Coronary artery (tissue), 2 donors: ENCODE results near the gene SRCIN1.
"Not testable (repeated sequence)": the region's sequence is repeated elsewhere in the genome, so short reads cannot be mapped to it uniquely, and the experiment has no call there.

ENCODE experiments used
- DNase-seq: peaks from one replicate; pipeline ENCODE4 v3.0.0-alpha.2; 2017; ENCODE audit warnings: low spot score
- H3K27ac ChIP-seq, 2 donors: fragments of 200-600 bp; sonication (generic); one replicate each; pipeline ENCODE4 v1.5.1; 2016 to 2019
- H3K4me3 ChIP-seq: fragments of 200-600 bp; sonication (generic); 2 replicates; pipeline ENCODE4 v1.5.1; 2016; ENCODE audit warnings: mild to moderate bottlenecking, moderate library complexity
- CTCF ChIP-seq: fragments of 200-600 bp; sonication (generic); IDR thresholded peaks from one replicate; pipeline ENCODE4 v1.5.1; 2019; ENCODE audit warnings: antibody characterized with exemption

Gene SRCIN1

DNA sequence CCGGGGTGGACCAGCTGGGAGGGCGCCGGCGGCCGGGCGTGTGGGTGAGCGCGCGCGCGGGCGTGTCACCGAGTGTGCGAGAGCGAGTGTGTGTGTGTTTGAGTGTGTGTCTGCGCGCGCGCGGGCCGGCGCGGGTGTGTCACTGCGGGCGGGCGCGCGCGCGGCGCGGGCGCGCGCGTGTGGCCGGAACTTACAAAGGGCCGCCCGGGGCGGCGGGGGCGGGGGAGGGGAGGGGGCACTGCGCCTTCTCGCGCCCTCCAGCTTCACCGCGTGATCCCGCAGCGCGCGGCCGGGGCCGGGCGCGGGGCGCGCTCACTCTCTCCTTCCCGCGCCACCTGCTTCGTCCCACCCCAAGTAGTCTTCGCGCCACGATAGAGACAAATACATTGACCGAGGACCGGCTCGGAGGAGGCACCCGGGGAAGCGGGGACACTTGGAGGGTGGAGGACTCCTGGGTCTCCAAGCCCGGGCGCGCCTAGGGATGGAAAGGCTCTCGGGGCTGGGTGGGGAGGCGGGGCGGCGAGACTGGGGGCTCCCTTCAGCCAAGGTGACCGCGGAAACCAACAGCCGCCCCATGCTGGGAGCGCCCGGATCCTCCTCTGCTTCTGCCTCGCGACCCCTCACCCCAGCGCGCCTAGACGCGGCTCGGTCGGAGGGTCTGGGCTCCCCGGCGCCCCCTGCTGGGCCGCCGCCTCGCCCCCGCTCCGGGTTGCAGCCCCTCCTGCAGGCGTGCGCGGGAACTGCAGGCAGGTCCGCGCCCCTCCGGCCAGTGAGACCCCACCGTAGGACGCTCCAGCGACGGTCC, at the start of gene SRCIN1:
TSS of gene SRCIN1 (minus strand) at position 112 of the 805 bp plus-strand sequence. CDS start 247 bp downstream, outside the sequence.
- DNase-seq, result no peak
- Histone ChIP-seq H3K4me3 (peak within 1 kb of the TSS; percentile 70), H3K27ac (no peak within 1 kb of the TSS)
- TF ChIP-seq CTCF, result peak; percentile 35

DNA sequence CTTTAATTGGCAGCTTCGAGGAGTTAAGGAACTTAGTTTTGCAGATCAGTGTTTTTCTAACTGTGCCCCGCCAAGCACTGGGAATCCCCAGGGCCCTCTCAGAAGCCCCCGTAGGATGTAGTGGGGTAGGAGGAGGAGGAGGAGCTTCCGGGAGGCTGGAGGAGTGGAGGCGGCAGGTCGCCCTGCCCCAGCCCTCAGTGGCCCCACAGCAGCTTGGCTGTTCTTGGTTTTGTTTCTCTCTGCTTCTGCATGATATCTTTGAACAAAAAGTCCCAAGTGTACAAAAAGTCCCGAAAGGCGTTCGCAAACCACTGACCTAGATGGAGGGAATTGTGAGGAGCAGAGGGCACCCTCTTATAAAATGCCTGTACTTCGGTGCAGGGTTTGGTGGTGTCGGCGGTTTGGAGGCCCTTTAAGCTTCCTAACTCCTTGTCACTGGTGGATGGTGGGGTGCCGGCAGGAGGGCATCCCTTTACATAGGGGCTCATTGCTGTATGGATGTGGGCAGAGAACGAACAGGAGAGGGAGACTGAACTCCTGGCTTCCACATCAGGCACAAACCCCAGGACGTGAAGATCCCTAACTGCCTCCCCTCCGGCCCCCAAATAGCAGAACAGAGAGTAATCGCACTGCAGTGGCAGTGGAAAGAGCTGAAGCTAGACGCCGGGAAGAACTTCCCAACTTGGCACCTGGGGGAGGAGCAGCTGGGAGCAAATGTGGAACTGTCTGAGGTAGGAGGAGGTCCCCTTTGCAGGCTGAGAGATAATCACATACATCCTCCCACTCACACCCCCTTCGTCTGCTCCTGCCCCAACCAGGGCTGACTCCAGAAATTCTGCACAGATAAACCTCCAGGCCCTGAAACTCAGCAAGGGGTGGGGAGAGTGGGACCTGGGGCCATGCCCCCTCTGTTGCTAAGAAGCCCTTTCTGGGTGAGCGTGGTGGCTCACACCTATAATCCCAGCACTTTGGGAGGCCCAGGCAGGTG, 49.0 kb upstream of the SRCIN1 start:
- TF ChIP-seq CTCF, result no peak
- no peak overlapping the region for H3K4me3 ChIP-seq
- DNase-seq, result no peak
- H3K27ac ChIP-seq, result no peak overlapping the region

GRCh38 chr17:38653679-38654078, 47.9 kb upstream of the SRCIN1 start:
- DNase-seq, result no peak
- TF ChIP-seq CTCF, result no peak
- no peak overlapping the region for H3K27ac ChIP-seq
- no peak overlapping the region for H3K4me3 ChIP-seq

- no peak for TF ChIP-seq CTCF
Measured at GRCh38 chr17:38653230-38653629, 47.5 kb upstream of the SRCIN1 start.

DNA sequence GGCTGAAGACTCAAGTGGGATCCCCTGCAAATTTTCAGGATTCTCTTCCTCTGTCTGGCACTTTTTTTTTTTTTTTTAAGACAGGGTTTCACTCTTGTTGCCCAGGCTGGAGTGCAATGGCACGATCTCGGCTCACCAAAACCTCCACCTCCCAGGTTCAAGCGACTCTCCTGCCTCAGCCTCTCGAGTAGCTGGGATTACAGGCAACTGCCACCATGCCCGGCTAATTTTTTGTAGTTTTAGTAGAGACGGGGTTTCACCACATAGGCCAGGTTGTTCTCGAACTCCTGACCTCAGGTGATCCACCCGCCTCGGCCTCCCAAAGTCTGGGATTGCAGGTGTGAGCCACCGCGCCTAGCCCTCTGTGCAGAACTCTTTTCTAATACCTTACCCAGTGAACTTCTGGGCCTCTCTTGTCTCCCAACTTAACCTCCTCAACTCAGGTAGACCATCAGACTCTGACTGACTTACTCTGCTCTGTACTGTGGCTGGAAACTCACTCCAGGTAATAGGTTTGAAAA, 45.0 kb upstream of the SRCIN1 start:
- not testable (repeated sequence) for H3K27ac ChIP-seq, H3K4me3 ChIP-seq, DNase-seq

More at GRCh38 chr17:38653230-38653629, 47.5 kb upstream of the SRCIN1 start:
- DNase-seq, result no peak
- Histone ChIP-seq H3K4me3 (no peak overlapping the region), H3K27ac (no peak overlapping the region)

GRCh38 chr17:38637951-38638350, 32.2 kb upstream of the SRCIN1 start:
- TF ChIP-seq CTCF, result no peak

GRCh38 chr17:38636054-38636453, 30.3 kb upstream of the SRCIN1 start:
- TF ChIP-seq CTCF, result no peak
- Histone ChIP-seq H3K27ac (no peak overlapping the region), H3K4me3 (no peak overlapping the region)
- no peak for DNase-seq

More at GRCh38 chr17:38637951-38638350, 32.2 kb upstream of the SRCIN1 start:
- DNase-seq, result no peak
- Histone ChIP-seq H3K4me3 (no peak overlapping the region), H3K27ac (no peak overlapping the region)
